ENCODE measurements around the gene GABRB2. TPM values are rescaled to one million over a fixed set of nuclear protein-coding genes. Genes with fewer than 3 reads are reported as not detected.

Gene GABRB2
- total RNA-seq, 1 donor from 2014 or later = 1.6 TPM

GRCh38 chr5:161344234-161344633 lies 202.3 kb downstream of the GABRB2 start:
- no peak for DNase-seq
- no peaks in the 10 kb centered on the region for H3K4me1 ChIP-seq
- no peak for ATAC-seq
- no peaks in the 10 kb centered on the region for H3K27me3 ChIP-seq
- TF ChIP-seq CTCF (IDR thresholded peaks at IDR 0.05) = no peak
- intact Hi-C loops (cut with DNase I) = no loop called here
- no peak overlapping the region for H3K27ac ChIP-seq
- H3K9me3 ChIP-seq = no peaks in the 10 kb centered on the region
- no peaks in the 10 kb centered on the region for H3K36me3 ChIP-seq
- H3K4me3 ChIP-seq = no peak overlapping the region

- Histone ChIP-seq H3K4me3 (no peak overlapping the region), H3K27ac (no peak overlapping the region), H3K9me3 (no peaks in the 10 kb centered on the region), H3K36me3 (no peaks in the 10 kb centered on the region), H3K4me1 (no peaks in the 10 kb centered on the region), H3K27me3 (no peaks in the 10 kb centered on the region)
- TF ChIP-seq CTCF (IDR thresholded peaks at IDR 0.05) = no peak
- intact Hi-C loops (cut with DNase I) = no loop called here
- ATAC-seq = no peak
- no peak for DNase-seq
Observed at GRCh38 chr5:161342886-161343285, 203.6 kb downstream of the GABRB2 start.

GRCh38 chr5:161340012-161340411 lies 206.5 kb downstream of the GABRB2 start:
- no peaks in the 10 kb centered on the region for H3K4me1 ChIP-seq
- no peak overlapping the region for H3K27ac ChIP-seq
- intact Hi-C loops (cut with DNase I) = no loop called here
- H3K9me3 ChIP-seq = no peaks in the 10 kb centered on the region
- ATAC-seq (no peak), DNase-seq (no peak)
- TF ChIP-seq CTCF (IDR thresholded peaks at IDR 0.05) = no peak
- no peak overlapping the region for H3K4me3 ChIP-seq
- no peaks in the 10 kb centered on the region for H3K27me3 ChIP-seq
- no peaks in the 10 kb centered on the region for H3K36me3 ChIP-seq

- no peak overlapping the region for H3K4me3 ChIP-seq
- no peaks in the 10 kb centered on the region for H3K36me3 ChIP-seq
- H3K27ac ChIP-seq = no peak overlapping the region
- TF ChIP-seq CTCF (IDR thresholded peaks at IDR 0.05) = no peak
- DNase-seq (no peak), ATAC-seq (no peak)
- no peaks in the 10 kb centered on the region for H3K9me3 ChIP-seq
- H3K4me1 ChIP-seq = no peaks in the 10 kb centered on the region
- no peaks in the 10 kb centered on the region for H3K27me3 ChIP-seq
- intact Hi-C loops (cut with DNase I) = no loop called here
Observed at GRCh38 chr5:161333194-161333880, 213.2 kb downstream of the GABRB2 start.

- Histone ChIP-seq H3K36me3 (no peaks in the 10 kb centered on the region), H3K4me1 (no peaks in the 10 kb centered on the region), H3K4me3 (no peak overlapping the region), H3K27ac (no peak overlapping the region), H3K9me3 (no peaks in the 10 kb centered on the region), H3K27me3 (no peaks in the 10 kb centered on the region)
- intact Hi-C loops (cut with DNase I) = no loop called here
- ATAC-seq = no peak
- no peak for TF ChIP-seq CTCF (IDR thresholded peaks at IDR 0.05)
- no peak for DNase-seq
Observed at GRCh38 chr5:161332343-161332742, 214.2 kb downstream of the GABRB2 start.

- no peaks in the 10 kb centered on the region for H3K9me3 ChIP-seq
- no peaks in the 10 kb centered on the region for H3K27me3 ChIP-seq
- intact Hi-C loops (cut with DNase I) = no loop called here
- ATAC-seq = peak; percentile 33
- H3K4me3 ChIP-seq = no peak overlapping the region
- DNase-seq = no peak
- no peak for TF ChIP-seq CTCF (IDR thresholded peaks at IDR 0.05)
- no peaks in the 10 kb centered on the region for H3K4me1 ChIP-seq
- H3K27ac ChIP-seq = no peak overlapping the region
- H3K36me3 ChIP-seq = no peaks in the 10 kb centered on the region
Observed at GRCh38 chr5:161314033-161314432, 232.5 kb downstream of the GABRB2 start.

Measured in upper lobe of right lung (tissue), 1 donor.